Mucosa of descending colon (tissue), 3 donors: ENCODE measurements around the gene CLCN4. TPM values are rescaled to one million over a fixed set of nuclear protein-coding genes. Genes with fewer than 3 reads are reported as not detected.

Experiments
- ATAC-seq: fragments of 200-7000 bp; cut with Tn5 transposase; one replicate; pipeline ENCODE4 v1.9.1; 2020; ENCODE audit warnings: mild to moderate bottlenecking, moderate library complexity
- DNase-seq, 3 donors: peaks; one replicate each; pipeline ENCODE4 v3.0.0-alpha.2; 2020
- H3K36me3 ChIP-seq: fragments of 200-600 bp; one replicate; pipeline ENCODE4 v1.8.0; 2021; ENCODE audit warnings: low read depth, mild to moderate bottlenecking
- H3K4me1 ChIP-seq: fragments of 200-600 bp; one replicate; pipeline ENCODE4 v1.8.0; 2021; ENCODE audit warnings: low read depth, mild to moderate bottlenecking
- H3K4me3 ChIP-seq: fragments of 200-600 bp; one replicate; pipeline ENCODE4 v1.8.0; 2021; ENCODE audit warnings: mild to moderate bottlenecking
- H3K9me3 ChIP-seq: fragments of 200-600 bp; one replicate; pipeline ENCODE4 v1.8.0; 2021; ENCODE audit warnings: mild to moderate bottlenecking
- intact Hi-C, 2 donors: fragments of 100-400 bp; cut with DNase I in 1 of 2; cut with micrococcal nuclease in 1 of 2; formaldehyde crosslinking; loops; one replicate each; pipeline versions ENCODE4 v1.11.0 to v1.11.1; 2022; cut with DNase I, micrococcal nuclease
- total RNA-seq, 3 donors: library from RNA; stranded (reverse); fragmentation: NEBNext Ultra II Directional in 2 of 3; extraction: Animal tissue kit (Norgen Biotek cat#: 25700) in 2 of 3; gene quantifications; one replicate each; pipeline versions ENCODE4 v1.2.1 to v1.2.4, GENCODE V29; 2021 to 2023
- TF ChIP-seq, protein P1 (sequence below): fragments of 200-600 bp; IDR thresholded peaks from one replicate; pipeline ENCODE4 v1.8.0; 2022; ENCODE audit warnings: antibody characterized with exemption, mild to moderate bottlenecking
- donor health status: DM: no; HTN: no; CAD: no; lungs with moderate emphysema.
- donor health status: DM: no; HTN: no; CAD: no.
- donor health status: DM: no; HTN: yes; CAD: no.

Gene CLCN4
- total RNA-seq, 3 donors from 2014 or later: 0.26 to 1.8 (median 1.7) TPM

DNA sequence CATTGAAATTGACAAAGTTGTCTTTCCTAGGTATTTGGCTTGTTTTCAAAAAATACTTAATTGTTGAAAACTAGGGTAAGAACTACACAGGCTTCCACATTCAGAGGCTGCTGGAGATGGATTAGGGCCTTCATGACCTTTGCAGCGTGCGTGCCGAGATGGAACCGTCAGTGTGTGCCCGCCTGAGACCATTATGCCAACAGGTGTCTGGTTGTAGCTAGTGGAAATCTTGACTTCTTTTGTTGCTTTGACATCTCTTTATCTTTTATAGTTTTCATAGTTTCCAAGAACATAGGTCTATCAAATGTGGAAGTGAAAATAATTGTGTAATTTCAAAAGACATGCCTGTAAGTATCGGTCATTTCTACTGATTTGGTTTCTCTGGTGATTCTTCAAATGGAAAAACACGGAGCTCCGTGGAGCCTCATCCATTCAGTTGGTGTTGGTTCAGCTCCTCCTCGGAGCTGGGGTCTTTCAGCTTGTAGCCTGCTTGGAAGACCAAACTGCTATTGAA lies 38.9 kb upstream of the CLCN4 start:
- Histone ChIP-seq H3K36me3 (no peaks in the 10 kb centered on the region), H3K4me1 (peaks cover 2% of the 10 kb centered on the region), H3K9me3 (no peaks in the 10 kb centered on the region), H3K4me3 (no peak overlapping the region)
- no peak for DNase-seq
- intact Hi-C loops: loop anchor here (5.0 kb wide), 1 partner anchor 121 kb away; no protein-coding TSS in a partner anchor
- no peak for ATAC-seq
- TF ChIP-seq, protein P1, sequence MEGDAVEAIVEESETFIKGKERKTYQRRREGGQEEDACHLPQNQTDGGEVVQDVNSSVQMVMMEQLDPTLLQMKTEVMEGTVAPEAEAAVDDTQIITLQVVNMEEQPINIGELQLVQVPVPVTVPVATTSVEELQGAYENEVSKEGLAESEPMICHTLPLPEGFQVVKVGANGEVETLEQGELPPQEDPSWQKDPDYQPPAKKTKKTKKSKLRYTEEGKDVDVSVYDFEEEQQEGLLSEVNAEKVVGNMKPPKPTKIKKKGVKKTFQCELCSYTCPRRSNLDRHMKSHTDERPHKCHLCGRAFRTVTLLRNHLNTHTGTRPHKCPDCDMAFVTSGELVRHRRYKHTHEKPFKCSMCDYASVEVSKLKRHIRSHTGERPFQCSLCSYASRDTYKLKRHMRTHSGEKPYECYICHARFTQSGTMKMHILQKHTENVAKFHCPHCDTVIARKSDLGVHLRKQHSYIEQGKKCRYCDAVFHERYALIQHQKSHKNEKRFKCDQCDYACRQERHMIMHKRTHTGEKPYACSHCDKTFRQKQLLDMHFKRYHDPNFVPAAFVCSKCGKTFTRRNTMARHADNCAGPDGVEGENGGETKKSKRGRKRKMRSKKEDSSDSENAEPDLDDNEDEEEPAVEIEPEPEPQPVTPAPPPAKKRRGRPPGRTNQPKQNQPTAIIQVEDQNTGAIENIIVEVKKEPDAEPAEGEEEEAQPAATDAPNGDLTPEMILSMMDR: no peak

DNA sequence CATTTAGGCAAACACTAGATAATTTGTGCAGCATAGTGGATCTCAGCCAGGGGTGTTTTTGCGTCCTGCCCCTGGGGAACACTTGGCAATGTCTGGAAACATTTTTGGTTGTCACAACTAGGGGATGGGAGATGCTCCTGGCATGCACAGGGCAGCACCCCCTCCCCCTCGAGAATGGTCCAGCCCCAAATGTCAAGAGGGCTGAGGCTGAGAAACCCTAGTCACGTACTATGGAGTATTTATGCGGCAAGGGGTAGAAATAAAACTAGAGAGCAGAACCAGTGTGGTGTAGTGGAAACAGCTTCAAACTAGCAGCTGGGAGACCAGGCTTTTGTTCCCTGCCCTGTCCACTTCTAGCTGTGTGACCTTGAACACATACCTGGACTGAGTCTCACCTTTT lies 38.2 kb upstream of the CLCN4 start:
- TF ChIP-seq, protein P1: no peak
- DNase-seq (no peak), ATAC-seq (no peak)
- H3K9me3 ChIP-seq: no peaks in the 10 kb centered on the region
- no peaks in the 10 kb centered on the region for H3K36me3 ChIP-seq
- peaks cover 2% of the 10 kb centered on the region for H3K4me1 ChIP-seq
- intact Hi-C loops: loop anchor here (5.0 kb wide), 1 partner anchor 121 kb away; no protein-coding TSS in a partner anchor
- no peak overlapping the region for H3K4me3 ChIP-seq

DNA sequence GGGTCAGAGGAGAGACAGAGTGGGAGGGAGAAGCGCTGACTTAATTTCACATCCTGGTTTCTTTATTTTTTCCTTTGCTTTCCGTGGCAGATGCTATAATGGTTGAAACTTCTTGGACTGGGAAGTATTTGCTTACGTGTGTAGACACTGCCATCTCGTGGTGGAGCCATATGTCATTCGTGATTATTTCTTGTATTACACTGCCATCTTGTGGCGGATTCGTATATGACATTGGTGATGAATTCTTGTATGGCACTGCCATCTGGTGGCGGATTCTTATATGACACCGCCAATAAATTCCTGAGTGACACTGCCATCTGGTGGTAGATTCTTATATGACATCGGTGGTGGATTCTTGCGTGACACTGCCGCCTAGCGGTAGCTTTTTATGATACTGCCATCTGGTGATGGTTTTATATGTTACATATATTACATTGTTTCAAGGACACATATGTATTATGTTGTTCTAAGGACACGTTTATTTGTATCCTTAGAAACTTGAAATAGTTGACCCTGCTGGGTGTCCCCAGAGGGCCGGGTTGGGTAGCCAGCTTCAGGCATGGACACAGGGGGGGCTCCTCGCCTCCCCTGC lies 37.3 kb upstream of the CLCN4 start:
- TF ChIP-seq, protein P1: peak; percentile 94
- intact Hi-C loops: loop anchor here (5.0 kb wide), 1 partner anchor 122 kb away; no protein-coding TSS in a partner anchor
- no peaks in the 10 kb centered on the region for H3K9me3 ChIP-seq
- no peak overlapping the region for H3K4me3 ChIP-seq
- H3K36me3 ChIP-seq: no peaks in the 10 kb centered on the region
- peak in 1 of 3 donors; percentile 87 for DNase-seq
- H3K4me1 ChIP-seq: peaks cover 2% of the 10 kb centered on the region
- ATAC-seq: peak; percentile 99

DNA sequence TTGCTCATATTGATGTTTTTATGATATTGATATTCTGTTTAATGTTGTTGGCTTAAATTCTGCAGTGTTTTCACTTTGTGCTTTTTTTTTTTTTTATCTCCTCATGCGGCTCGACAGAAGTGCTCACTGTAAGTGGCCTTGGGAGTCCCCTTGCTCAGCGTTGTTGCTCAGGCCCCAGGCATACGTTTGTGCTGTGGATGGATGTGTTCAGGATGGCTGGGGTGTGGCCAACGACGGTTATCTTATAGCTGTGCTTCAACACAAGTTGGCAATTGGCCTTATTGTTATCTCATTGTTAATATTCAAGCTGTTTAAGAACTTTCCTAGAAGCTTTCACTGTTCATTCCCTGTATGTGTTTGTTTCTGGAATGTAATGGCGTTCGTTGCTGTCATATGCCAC lies 36.4 kb upstream of the CLCN4 start:
- TF ChIP-seq, protein P1: no peak
- DNase-seq: no peak
- Histone ChIP-seq H3K36me3 (no peaks in the 10 kb centered on the region), H3K4me3 (no peak overlapping the region), H3K9me3 (no peaks in the 10 kb centered on the region), H3K4me1 (peaks cover 2% of the 10 kb centered on the region)
- ATAC-seq: no peak
- intact Hi-C loops: no loop called here

DNA sequence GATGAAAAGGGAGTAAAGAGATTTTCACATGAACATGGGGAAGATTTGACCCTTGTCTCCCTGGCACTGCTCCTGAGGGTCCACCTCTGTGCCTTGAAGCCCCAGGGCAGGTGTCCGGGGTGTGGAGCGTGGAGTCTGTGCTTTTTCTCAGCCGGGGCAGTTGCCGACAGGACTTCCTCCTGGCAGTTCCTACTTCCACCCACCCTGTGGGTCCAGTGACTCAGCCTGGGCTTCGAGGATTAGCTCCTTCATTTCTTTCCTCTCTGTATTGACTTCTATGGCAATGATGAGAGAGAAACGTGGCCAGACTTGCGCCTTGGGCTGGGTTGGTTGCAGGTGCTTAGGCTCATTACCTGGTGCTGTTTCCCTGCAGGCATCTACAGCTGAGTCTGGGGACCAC lies 35.9 kb upstream of the CLCN4 start:
- Histone ChIP-seq H3K4me1 (peaks cover 2% of the 10 kb centered on the region), H3K4me3 (no peak overlapping the region), H3K36me3 (no peaks in the 10 kb centered on the region), H3K9me3 (no peaks in the 10 kb centered on the region)
- TF ChIP-seq, protein P1: no peak
- intact Hi-C loops: no loop called here
- no peak for ATAC-seq
- DNase-seq: no peak
